GM19328 (cell line): ENCODE data around the gene LDAH.

Experiments used
- ATAC-seq: cut with Tn5 transposase; IDR thresholded peaks from one replicate; pipeline ENCODE4 v1.9.1; 2021; ENCODE audit warnings: mild to moderate bottlenecking, moderate library complexity; ENCODE audit not compliant: unreplicated experiment

LDAH gene

GRCh38 chr2:20669562-20670314 is 153.2 kb downstream of the LDAH start:
- ATAC-seq, result no peak

- no peak for ATAC-seq
Measured at GRCh38 chr2:20668871-20669475, 153.9 kb downstream of the LDAH start.

- ATAC-seq, result no peak
Measured at GRCh38 chr2:20668451-20668850, 154.4 kb downstream of the LDAH start.

- ATAC-seq, result no peak
Measured at GRCh38 chr2:20667531-20668401, 155.1 kb downstream of the LDAH start.

DNA sequence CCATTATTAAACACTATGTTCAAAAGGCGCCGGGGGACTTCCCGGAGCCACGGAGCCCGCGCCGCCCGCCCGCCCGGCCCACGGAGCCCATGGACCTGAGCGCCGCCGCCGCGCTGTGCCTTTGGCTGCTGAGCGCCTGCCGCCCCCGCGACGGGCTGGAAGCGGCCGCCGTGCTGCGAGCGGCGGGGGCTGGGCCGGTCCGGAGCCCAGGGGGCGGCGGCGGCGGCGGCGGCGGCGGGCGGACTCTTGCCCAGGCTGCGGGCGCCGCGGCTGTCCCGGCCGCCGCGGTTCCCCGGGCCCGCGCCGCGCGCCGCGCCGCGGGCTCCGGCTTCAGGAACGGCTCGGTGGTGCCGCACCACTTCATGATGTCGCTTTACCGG is 155.8 kb downstream of the LDAH start:
- ATAC-seq, result no peak

DNA sequence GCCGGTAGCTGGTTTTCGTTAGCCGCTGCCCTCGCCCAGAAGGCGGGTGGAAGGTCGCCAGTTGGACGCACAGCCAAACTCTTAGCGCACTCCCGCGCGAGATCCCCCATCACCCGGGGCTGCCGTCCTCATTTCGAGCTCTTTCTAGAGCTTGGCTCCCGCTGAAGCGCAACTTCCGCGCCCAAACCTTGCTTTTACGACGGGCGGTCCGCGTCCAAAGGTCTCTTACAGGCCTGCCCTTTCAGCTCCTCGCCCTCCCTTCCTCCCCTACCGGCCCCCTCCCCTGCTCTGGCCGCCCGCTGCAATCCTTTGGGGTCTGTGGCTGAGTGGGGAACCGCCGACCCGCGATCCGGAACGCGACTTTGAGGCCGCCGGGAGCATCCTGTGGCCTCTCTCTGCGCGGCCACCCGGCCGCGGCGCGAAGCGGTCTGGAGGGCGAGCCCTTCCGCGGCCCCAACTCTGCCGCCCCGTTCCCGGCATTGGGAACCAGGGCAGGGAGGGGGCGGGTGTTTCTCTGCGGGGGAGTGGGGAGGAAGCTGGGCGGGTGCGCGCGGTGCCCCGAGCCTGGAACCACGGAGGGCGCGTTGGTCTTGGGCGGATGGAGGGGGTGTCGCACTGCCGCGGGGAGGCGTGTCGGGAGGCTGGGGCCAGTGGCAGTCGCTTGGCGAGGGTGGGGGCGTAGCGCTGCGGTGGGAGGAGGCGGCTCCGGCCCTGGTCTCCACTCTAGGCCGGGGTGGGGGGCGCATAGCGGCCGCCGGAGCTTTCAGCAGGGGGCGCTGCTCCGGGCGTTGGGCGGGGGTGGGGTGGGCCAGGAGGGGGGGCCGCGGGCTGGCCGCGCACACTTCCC is 156.4 kb downstream of the LDAH start, which contains the start of gene GDF7:
GDF7 (plus strand) TSS at position 841 of the 847 bp plus-strand sequence. CDS start 96 bp downstream, outside the sequence.
- no peak for ATAC-seq

- no peak for ATAC-seq
Measured at GRCh38 chr2:20666005-20666303, 156.9 kb downstream of the LDAH start.

DNA sequence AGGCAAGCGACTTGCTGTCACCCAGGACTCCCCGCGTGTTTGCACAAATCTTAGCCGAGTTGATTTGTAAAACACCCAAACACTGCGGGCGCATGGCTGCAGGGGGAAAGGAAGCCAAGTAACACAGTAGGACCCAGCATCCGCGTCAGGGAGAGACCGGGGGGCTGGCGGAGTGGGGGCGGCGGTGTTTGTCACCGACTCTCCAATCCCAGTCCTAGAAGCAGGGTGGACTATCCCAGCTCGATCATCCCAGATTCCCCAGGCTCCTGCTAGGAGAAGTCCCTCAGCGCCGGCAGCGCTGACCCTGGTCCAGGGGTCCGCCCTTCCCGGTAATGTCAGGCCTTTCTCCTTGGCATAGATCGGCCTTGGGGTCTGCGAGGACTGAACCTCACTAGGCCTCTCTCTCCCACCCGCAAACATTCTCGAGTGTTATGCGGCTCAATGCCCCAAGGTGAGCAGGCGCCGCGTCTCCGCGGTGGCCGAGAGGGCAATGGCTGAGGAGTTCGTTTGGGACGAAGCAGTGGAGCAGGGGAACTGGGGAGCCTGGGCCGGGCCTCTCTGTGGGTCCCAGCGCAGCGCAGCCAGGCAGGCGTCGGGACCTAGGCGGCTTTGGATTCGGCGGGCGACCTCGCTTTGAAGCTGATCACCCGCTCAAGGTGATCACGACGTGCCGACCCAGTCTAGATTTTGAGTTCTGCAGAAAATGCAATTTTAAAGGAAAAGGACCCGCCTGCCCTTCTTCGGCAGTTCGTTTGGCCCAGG is 157.5 kb downstream of the LDAH start:
- no peak for ATAC-seq

DNA sequence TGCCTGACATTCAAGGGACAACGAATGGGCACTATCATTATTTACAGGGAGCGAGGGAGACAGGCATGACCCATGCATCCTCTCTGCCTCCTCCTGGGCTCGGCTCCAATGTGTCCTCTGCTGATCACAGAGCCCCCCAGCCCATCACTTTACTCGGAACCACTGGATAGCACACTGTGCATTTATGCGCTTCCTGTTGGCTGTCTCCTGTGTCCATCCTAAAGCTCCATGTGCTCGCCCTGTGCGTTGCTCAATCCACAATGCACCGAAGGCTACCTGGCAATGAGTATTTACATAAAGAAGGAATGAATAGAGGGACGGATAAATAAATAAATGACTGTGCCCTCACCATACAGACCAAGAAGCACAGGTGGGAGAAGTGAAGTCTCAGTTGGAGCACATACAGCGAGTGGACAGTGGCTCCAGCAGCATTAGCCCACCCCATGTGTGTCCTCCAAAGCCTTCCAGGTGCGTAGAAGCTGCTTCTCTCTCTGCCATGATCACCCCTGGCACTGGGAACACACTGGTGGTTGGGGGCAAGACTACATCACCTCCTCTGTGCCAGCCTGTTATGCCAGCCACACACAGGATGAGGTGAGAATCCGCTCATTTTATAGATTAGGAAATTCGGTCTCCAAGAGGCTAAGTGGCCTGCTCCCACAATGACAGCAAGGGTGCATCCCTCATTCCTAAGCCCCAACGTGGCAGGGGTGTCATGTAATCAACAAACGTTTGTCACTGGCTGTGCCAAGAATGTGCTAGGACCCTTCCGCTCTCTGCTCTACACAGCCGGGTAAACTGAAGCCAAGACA is 158.3 kb downstream of the LDAH start:
- ATAC-seq, result no peak

- ATAC-seq, result no peak
Measured at GRCh38 chr2:20664071-20664390, 158.9 kb downstream of the LDAH start.

DNA sequence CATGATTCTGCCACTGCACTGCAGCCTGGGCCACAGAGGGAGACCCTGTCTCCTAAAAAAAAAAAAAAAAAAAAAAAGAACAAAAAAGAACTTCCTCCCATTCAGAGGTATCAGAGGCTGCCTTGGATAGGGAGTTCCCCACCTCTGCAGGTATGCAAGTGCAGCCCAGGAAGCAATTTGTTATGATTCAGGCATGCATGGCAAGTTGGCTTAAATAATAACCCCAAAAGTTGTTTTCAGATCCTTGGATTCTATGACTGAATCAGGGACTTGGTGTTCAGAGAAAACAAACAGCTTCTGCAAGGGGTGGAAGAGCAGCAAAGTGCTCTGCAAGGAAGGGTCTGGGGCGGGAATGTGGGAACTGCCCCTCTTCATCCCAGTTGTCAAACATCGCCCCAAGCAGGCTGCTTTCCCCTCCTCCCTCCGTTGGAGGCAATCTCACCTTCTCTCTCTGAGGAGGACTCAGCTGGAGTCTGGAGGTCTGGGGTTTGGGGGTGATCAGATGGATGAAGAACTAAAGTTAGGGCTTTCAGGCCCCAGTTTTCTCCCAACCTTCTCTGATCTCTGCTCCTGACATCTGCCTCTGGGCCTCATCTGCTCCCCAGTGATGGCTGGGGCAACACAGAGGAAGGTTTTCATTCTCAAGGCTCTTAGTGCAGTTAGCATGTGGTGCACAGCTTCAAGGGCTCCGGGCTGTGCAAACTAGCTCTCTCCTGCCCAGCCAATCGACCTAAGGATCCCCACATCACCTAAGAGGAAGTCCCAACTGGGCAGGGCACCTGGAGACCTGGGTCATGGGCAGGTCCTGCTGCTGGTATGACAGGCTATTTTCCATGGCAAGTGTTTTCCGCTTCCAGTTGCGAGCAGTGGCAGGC is 159.5 kb downstream of the LDAH start:
- no peak for ATAC-seq

DNA sequence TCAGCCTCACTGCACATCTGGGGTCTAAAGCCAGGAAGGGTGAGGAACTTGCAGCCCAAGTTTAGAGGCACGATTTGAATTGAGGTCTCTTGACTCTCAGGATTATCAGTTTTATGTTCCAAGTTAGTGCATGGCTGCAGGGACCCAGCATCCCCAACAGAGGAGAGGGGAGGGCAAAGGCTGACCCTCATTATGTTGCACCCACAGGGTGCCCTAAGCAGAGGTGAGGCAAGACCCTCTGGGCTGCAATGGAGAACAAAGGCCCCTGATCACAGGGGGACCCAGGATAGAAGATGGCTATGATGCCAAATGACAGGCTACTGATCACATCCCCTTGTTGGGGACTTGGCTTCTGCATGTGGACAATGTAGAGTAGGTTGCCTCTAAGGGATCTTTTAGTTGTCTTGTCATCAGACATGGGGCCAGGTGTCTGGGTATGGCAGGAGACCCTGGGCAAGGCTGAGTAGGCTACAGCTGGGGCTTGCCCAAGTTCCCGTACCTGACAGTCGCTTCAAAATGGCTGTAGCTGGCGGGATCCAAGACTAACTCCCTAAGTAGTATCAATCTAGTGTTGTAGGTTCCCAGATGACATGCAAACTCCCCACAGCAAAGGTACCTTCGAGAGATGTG is 160.5 kb downstream of the LDAH start:
- no peak for ATAC-seq

DNA sequence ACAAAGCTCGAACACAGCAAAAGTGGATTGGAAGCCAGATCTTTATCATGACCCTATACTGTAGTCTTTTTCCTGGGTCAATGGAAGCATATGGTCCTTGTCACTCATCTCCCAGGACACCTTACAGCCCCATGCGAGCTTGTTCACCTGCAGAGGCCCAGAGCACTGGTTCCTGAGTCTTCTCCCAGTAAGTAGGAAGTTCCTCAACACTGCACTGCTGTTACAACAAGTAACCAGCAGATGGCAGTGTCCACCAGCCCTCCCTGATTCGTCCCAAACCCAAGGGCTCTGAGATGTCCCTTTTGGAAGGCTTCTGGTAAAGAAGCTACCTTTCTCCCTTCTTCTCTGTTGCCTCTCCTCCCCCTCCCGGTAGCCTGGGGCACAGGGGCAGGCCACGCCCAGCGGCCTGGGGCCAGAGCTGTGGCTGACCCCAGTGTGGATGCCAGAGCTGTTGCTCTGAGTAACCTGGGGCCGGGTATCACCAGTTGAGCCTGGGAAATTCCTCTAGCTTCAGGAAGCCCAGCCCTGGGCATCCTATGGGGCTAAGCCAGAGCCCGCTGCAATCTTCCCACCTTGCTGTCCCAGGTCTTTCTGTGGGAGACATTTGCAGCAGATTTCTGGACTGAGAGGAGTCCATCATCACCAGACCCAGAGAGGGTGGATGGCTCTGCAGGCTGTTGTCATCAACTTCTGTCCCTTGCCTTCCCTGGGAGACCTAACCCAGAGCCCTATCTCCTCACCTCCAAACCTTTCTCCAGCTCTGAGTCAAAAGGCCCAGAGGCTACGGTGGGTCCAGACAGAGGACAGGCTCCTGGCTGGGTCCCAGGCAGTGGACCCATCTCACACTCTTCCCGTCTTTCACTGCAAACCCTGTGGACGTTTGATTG is 161.2 kb downstream of the LDAH start:
- ATAC-seq, result peak; percentile 50

- ATAC-seq, result peak; percentile 6
Measured at GRCh38 chr2:20660506-20661420, 162.1 kb downstream of the LDAH start.

- no peak for ATAC-seq
Measured at GRCh38 chr2:20657522-20658235, 165.2 kb downstream of the LDAH start.
